Keratinocyte (primary cell): ENCODE measurements around the gene IRF8. TPM values are rescaled to one million over a fixed set of nuclear protein-coding genes. Genes with fewer than 3 reads are reported as not detected.

Source experiments
- DNase-seq: peaks from one replicate; pipeline ENCODE4 v3.0.0-alpha.2; 2011; ENCODE audit warnings: low read depth, missing footprints, low spot score
- FAIRE-seq: peaks from 2 replicates; lab custom pipeline; 2011; peaks lifted over from hg19 to GRCh38; lab: Jason Lieb, UNC
- H2AFZ ChIP-seq: 2 replicates; pipeline ENCODE4 v1.6.0; 2012; ENCODE audit warnings: low read length, control low read depth, inconsistent platforms; ENCODE audit not compliant: control insufficient read depth
- H3K27ac ChIP-seq: 2 replicates; pipeline ENCODE4 v1.5.1; 2011; ENCODE audit warnings: low read length; ENCODE audit not compliant: control insufficient read depth, insufficient read depth
- H3K27me3 ChIP-seq: 3 replicates; pipeline ENCODE4 v1.6.0; 2011; ENCODE audit warnings: low read length; ENCODE audit not compliant: control insufficient read depth, insufficient read depth; ENCODE audit errors: extremely low read depth
- H3K36me3 ChIP-seq, 2 experiments: 2 replicates in 1 of 2; 3 replicates in 1 of 2; pipeline ENCODE4 v1.5.1; 2011; ENCODE audit warnings: low read length in 2 of 2, mild to moderate bottlenecking in 1 of 2; ENCODE audit not compliant: control insufficient read depth in 2 of 2, insufficient read depth in 2 of 2; ENCODE audit errors: extremely low read depth in 1 of 2
- H3K4me1 ChIP-seq: 3 replicates; pipeline ENCODE4 v1.5.1; 2011; ENCODE audit warnings: low read length; ENCODE audit not compliant: control insufficient read depth, insufficient read depth; ENCODE audit errors: extremely low read depth
- H3K4me2 ChIP-seq: 3 replicates; pipeline ENCODE4 v1.6.0; 2011; ENCODE audit warnings: low read depth, low read length; ENCODE audit not compliant: control insufficient read depth, insufficient read depth; ENCODE audit errors: extremely low read depth
- H3K4me3 ChIP-seq, 3 experiments: fragments of 200-600 bp in 1 of 3; sonication (generic) in 1 of 3; 2 replicates in 2 of 3; 3 replicates in 1 of 3; pipeline ENCODE4 v1.5.1; 2011 to 2016; ENCODE audit warnings: low read length in 3 of 3, mild to moderate bottlenecking in 3 of 3, control low read depth in 2 of 3, inconsistent platforms in 1 of 3, low read depth in 1 of 3, mixed read lengths in 1 of 3, mixed run types in 1 of 3, moderate library complexity in 1 of 3; ENCODE audit not compliant: control insufficient read depth in 2 of 3, insufficient read depth in 2 of 3; ENCODE audit errors: extremely low read depth in 1 of 3
- H3K79me2 ChIP-seq: 2 replicates; pipeline ENCODE4 v1.6.0; 2012; ENCODE audit warnings: low read length; ENCODE audit not compliant: control insufficient read depth, insufficient read depth
- H3K9ac ChIP-seq: 3 replicates; pipeline ENCODE4 v1.6.0; 2011; ENCODE audit warnings: low read length; ENCODE audit not compliant: control insufficient read depth, insufficient read depth; ENCODE audit errors: extremely low read depth
- H3K9me1 ChIP-seq: 3 replicates; pipeline ENCODE4 v1.6.0; 2011; ENCODE audit warnings: low read length; ENCODE audit not compliant: control insufficient read depth, insufficient read depth; ENCODE audit errors: extremely low read depth
- H3K9me3 ChIP-seq: 2 replicates; pipeline ENCODE4 v1.5.1; 2012; ENCODE audit warnings: low read depth, low read length; ENCODE audit not compliant: control insufficient read depth
- H4K20me1 ChIP-seq: 3 replicates; pipeline ENCODE4 v1.6.0; 2011; ENCODE audit warnings: low read length; ENCODE audit not compliant: control insufficient read depth, insufficient read depth; ENCODE audit errors: extremely low read depth
- EZH2 ChIP-seq: IDR thresholded peaks from one replicate; pipeline ENCODE4 v1.6.1; 2012; ENCODE audit warnings: inconsistent platforms, mild to moderate bottlenecking, low read length, moderate library complexity
- dilution Hi-C: fragments of 300-500 bp; cut with MboI; formaldehyde crosslinking; loops from one replicate; pipeline ENCODE4 v1.7.0; 2020; ENCODE audit warnings: low sequenced_read_pairs; ENCODE audit not compliant: extremely low pct_ligation_motif_present
- polyA plus RNA-seq, 5 experiments: library from polyadenylated mRNA; depleted of rRNA in 3 of 5; stranded (reverse) in 3 of 5; stranded (forward) in 1 of 5; unstranded in 1 of 5; fragments of >200 nt; gene quantifications; 1 replicate in 1 of 5; 2 replicates in 3 of 5; 3 replicates in 1 of 5; pipeline versions ENCODE4 v1.2.1 to v1.2.3, GENCODE V29; 2011 to 2012; ENCODE audit warnings: missing spikeins in 2 of 5, low read depth in 1 of 5, low replicate concordance in 1 of 5
- TF ChIP-seq, protein P1 (sequence below), 3 experiments: IDR thresholded peaks in 1 of 3; conservative IDR thresholded peaks in 1 of 3; optimal IDR thresholded peaks in 1 of 3; 2 replicates in 2 of 3; 3 replicates in 1 of 3; pipeline versions ENCODE3 to v1.5.1; 2011; ENCODE audit warnings: low read length in 3 of 3, mild to moderate bottlenecking in 3 of 3, moderate library complexity in 2 of 3, control low read depth in 1 of 3, inconsistent platforms in 1 of 3; ENCODE audit not compliant: insufficient read depth in 2 of 3; ENCODE audit errors: extremely low read depth in 1 of 3

The IRF8 gene
- polyA plus RNA-seq, 1 donor (not counting 4 experiments of a cell fraction or from before 2014, with no cell fraction given), result not detected

DNA sequence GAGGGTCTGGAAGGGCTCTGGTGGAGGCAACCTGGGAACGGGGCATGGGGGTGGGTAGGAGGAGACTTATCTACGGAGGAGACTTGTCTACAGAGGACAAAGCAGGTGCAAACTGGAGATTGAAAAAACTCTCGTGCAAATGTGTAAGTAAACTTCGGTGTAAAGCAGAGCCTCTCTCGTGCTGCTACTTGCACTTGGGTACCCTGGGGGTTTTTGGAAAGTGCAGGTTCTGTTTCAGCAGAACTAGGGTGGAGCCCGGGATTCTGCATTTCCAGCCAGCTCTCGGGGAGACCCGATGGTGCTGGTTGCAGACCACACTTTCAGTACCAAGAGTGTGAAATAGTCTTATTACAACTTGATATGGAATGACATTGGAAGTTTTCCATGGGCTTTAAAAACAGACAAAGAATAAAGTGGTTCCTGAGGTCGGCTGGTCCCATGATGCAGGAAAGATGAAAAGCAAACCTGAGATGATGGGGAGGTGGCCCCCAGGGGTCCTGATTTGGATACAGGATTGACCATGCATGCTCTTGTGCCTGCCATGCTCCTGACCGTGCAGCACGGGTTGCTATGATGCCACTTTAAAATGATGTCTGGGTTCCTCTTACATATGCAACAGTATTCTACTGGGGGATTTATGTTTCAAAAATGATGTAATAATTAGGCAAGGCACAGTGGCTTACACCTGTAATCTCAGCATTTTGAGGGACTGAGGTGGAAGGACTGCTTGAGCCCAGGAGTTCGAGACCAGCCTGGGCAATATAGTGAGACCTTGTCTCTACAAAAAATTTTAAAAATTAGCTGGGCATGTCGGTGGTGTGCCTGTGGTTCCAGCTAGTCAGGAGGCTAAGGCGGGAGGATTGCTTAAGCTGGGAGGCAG, 69.3 kb downstream of the IRF8 start:
- dilution Hi-C loops, result no loop called here
- Histone ChIP-seq H3K9ac (no peak overlapping the region), H3K4me2 (no peak overlapping the region), H4K20me1 (no peaks in the 10 kb centered on the region), H3K4me1 (no peaks in the 10 kb centered on the region), H3K27ac (no peak overlapping the region), H3K4me3 (no peak overlapping the region), H3K36me3 (no peaks in the 10 kb centered on the region), H3K27me3 (peaks cover 10% of the 10 kb centered on the region), H3K9me1 (no peaks in the 10 kb centered on the region), H3K9me3 (peaks cover 2% of the 10 kb centered on the region), H3K79me2 (no peaks in the 10 kb centered on the region), H2AFZ (no peak overlapping the region)
- TF ChIP-seq, protein P1, sequence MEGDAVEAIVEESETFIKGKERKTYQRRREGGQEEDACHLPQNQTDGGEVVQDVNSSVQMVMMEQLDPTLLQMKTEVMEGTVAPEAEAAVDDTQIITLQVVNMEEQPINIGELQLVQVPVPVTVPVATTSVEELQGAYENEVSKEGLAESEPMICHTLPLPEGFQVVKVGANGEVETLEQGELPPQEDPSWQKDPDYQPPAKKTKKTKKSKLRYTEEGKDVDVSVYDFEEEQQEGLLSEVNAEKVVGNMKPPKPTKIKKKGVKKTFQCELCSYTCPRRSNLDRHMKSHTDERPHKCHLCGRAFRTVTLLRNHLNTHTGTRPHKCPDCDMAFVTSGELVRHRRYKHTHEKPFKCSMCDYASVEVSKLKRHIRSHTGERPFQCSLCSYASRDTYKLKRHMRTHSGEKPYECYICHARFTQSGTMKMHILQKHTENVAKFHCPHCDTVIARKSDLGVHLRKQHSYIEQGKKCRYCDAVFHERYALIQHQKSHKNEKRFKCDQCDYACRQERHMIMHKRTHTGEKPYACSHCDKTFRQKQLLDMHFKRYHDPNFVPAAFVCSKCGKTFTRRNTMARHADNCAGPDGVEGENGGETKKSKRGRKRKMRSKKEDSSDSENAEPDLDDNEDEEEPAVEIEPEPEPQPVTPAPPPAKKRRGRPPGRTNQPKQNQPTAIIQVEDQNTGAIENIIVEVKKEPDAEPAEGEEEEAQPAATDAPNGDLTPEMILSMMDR (optimal IDR thresholded peaks at IDR 0.05 in 1 of 3, IDR thresholded peaks at IDR 0.05 in 1 of 3, conservative IDR thresholded peaks at IDR 0.05 in 1 of 3; ENCODE audit: extremely low read depth in 1 of 3, insufficient read depth in 2 of 3, low read length in 3 of 3), result no peak
- TF ChIP-seq EZH2, result no peak
- FAIRE-seq (no peak), DNase-seq (no peak)

DNA sequence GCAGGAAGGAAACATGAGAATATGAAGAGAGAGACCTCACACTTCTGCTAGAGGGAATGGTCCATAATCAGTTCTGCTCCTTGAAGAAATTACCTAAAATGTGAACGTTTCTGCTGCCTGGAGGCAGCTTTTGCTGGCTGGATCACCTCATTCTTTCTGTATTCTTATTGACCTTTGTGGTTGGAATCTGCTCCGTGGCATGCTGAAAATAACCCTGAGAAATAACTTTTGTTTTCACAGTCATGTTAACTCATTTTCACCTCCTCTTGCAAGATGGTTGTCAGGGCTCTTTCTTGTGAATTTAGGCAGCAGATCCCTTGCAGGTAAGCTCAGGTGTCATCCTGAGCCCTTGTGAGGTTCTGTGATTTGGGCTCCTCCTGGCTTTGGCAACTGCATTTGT, 70.2 kb downstream of the IRF8 start:
- no peak overlapping the region for H2AFZ ChIP-seq
- H3K4me3 ChIP-seq, result no peak overlapping the region
- no peak overlapping the region for H3K4me2 ChIP-seq
- no peaks in the 10 kb centered on the region for H3K9me1 ChIP-seq
- TF ChIP-seq, protein P1 (optimal IDR thresholded peaks at IDR 0.05 in 1 of 3, IDR thresholded peaks at IDR 0.05 in 1 of 3, conservative IDR thresholded peaks at IDR 0.05 in 1 of 3; ENCODE audit: extremely low read depth in 1 of 3, insufficient read depth in 2 of 3, low read length in 3 of 3), result no peak
- no peak for TF ChIP-seq EZH2
- H3K27ac ChIP-seq, result no peak overlapping the region
- no peak overlapping the region for H3K9ac ChIP-seq
- H3K27me3 ChIP-seq, result peaks cover 10% of the 10 kb centered on the region
- no peak for FAIRE-seq
- no peak for DNase-seq
- H3K36me3 ChIP-seq, result no peaks in the 10 kb centered on the region
- no peaks in the 10 kb centered on the region for H4K20me1 ChIP-seq
- dilution Hi-C loops, result no loop called here
- no peaks in the 10 kb centered on the region for H3K4me1 ChIP-seq
- peaks cover 2% of the 10 kb centered on the region for H3K9me3 ChIP-seq
- H3K79me2 ChIP-seq, result no peaks in the 10 kb centered on the region
